HepG2 (cell line): ENCODE results near the gene CUL9. TPM values are rescaled to one million over a fixed set of nuclear protein-coding genes. Genes with fewer than 3 reads are reported as not detected.

Source experiments
- CBX1 ChIP-seq: IDR thresholded peaks from one replicate; pipeline ENCODE4 v1.6.1; 2016; ENCODE audit warnings: antibody characterized with exemption, low read depth
- ETV5 ChIP-seq: IDR thresholded peaks from 2 replicates; pipeline ENCODE4 v1.6.1; 2018; ENCODE audit warnings: missing biosample characterization, missing genetic modification reagents, inconsistent platforms, borderline replicate concordance
- HDAC6 ChIP-seq: fragments of 200-600 bp; sonication (generic); IDR thresholded peaks from 2 replicates; pipeline ENCODE4 v1.7.0; 2017; ENCODE audit warnings: mild to moderate bottlenecking, antibody characterized with exemption, low read length, low read depth
- HES4 ChIP-seq: sonication (generic); formaldehyde crosslinking; IDR thresholded peaks from 2 replicates; pipeline ENCODE4 v1.9.0; 2021; ENCODE audit warnings: mild to moderate bottlenecking, missing genetic modification reagents, borderline replicate concordance
- JUND ChIP-seq: sonication (generic); formaldehyde crosslinking; IDR thresholded peaks from 2 replicates; pipeline ENCODE4 v1.8.0; 2022; ENCODE audit warnings: mild to moderate bottlenecking, missing genetic modification reagents
- KAT2B ChIP-seq: fragments of 150-350 bp; IDR thresholded peaks from 2 replicates; pipeline ENCODE4 v1.6.1; 2014; ENCODE audit warnings: low read depth, low read length, borderline replicate concordance
- PAWR ChIP-seq: sonication (generic); formaldehyde crosslinking; IDR thresholded peaks from 2 replicates; pipeline ENCODE4 v1.4.0; 2020; ENCODE audit warnings: missing genetic modification reagents, mild to moderate bottlenecking, borderline replicate concordance
- RXRB ChIP-seq: IDR thresholded peaks from 2 replicates; pipeline ENCODE4 v1.6.1; 2016; ENCODE audit warnings: borderline replicate concordance, missing genetic modification reagents, missing compliant biosample characterization
- SALL2 ChIP-seq: sonication (generic); formaldehyde crosslinking; IDR thresholded peaks from 2 replicates; pipeline ENCODE4 v1.8.1; 2023; ENCODE audit warnings: mild to moderate bottlenecking, missing genetic modification reagents, inconsistent platforms
- SRSF9 ChIP-seq: fragments of 200-400 bp; formaldehyde crosslinking; IDR thresholded peaks from 2 replicates; pipeline ENCODE4 v1.6.1; 2018; ENCODE audit warnings: borderline replicate concordance, mild to moderate bottlenecking, low read depth, low read length; ENCODE audit not compliant: insufficient read depth, poor library complexity, severe bottlenecking
- ZNF383 ChIP-seq: sonication (generic); formaldehyde crosslinking; IDR thresholded peaks from 2 replicates; pipeline ENCODE4 v1.4.0; 2020; ENCODE audit warnings: missing genetic modification reagents, mild to moderate bottlenecking, borderline replicate concordance
- ZNF605 ChIP-seq: sonication (generic); formaldehyde crosslinking; IDR thresholded peaks from 2 replicates; pipeline ENCODE4 v1.8.0; 2022; ENCODE audit warnings: mild to moderate bottlenecking, missing genetic modification reagents
- ZSCAN9 ChIP-seq: IDR thresholded peaks from 2 replicates; pipeline ENCODE4 v1.6.1; 2016; ENCODE audit warnings: borderline replicate concordance
- polyA plus RNA-seq, 8 experiments: library from polyadenylated mRNA; depleted of rRNA in 3 of 8; stranded (reverse) in 7 of 8; unstranded in 1 of 8; fragments of >200 nt; fragmentation: Illumina TruSeq in 4 of 8; extraction: Trizol in 4 of 8; gene quantifications; 2 replicates each; pipeline versions ENCODE4 v1.2.1 to v1.2.3, GENCODE V29; 2011 to 2016; ENCODE audit warnings: low read depth in 4 of 8, missing spikeins in 1 of 8, mixed read lengths in 1 of 8; ENCODE audit not compliant: insufficient read depth in 1 of 8
- total RNA-seq, 5 experiments: library from RNA; depleted of rRNA; stranded (reverse); fragments of >200 nt; fragmentation: Illumina TruSeq; extraction: Trizol; gene quantifications; 2 replicates each; pipeline ENCODE4 v1.2.3, GENCODE V29; 2016; ENCODE audit warnings: low read depth in 1 of 5
- TF ChIP-seq, protein P1 (sequence below): sonication (generic); formaldehyde crosslinking; IDR thresholded peaks from 2 replicates; pipeline ENCODE4 v1.8.0; 2022; ENCODE audit warnings: missing genetic modification reagents, mild to moderate bottlenecking, borderline replicate concordance
- TF ChIP-seq, protein P2 (sequence below): sonication (generic); formaldehyde crosslinking; conservative IDR thresholded peaks from 2 replicates; pipeline ENCODE4 v1.5.0; 2020; ENCODE audit warnings: missing genetic modification reagents
- TF ChIP-seq, protein P3 (sequence below): sonication (generic); formaldehyde crosslinking; IDR thresholded peaks from 2 replicates; pipeline ENCODE4 v1.4.0; 2020; ENCODE audit warnings: missing genetic modification reagents

CUL9 gene
- total and polyA plus RNA-seq, 2 of the 13 experiments (the other 11 are each of a cell fraction or from before 2014, with no cell fraction given) = 11.4 to 13.7 TPM

GRCh38 chr6:43228951-43229802 is 47.2 kb downstream of the CUL9 start, which contains the start of gene DNPH1 (continued):
- peak; percentile 44; the same call in 1 of the 2 replicates for TF ChIP-seq ZNF383 (CRISPR knock-in tag)
- 0 out of 2 replicates have a peak, but pooled peaks have one; percentile 23 for TF ChIP-seq ETV5 (CRISPR knock-in tag)
- TF ChIP-seq CBX1 = peak; percentile 84
- TF ChIP-seq SALL2 (CRISPR knock-in tag) = peak; percentile 97
- TF ChIP-seq HDAC6 = no peak
- no peak for TF ChIP-seq SRSF9
- no peak; the same call in 1 of the 2 replicates for TF ChIP-seq RXRB (CRISPR knock-in tag)
- 0 out of 2 replicates have a peak, but pooled peaks have one; percentile 25 for TF ChIP-seq JUND (CRISPR knock-in tag)
- no peak for TF ChIP-seq PAWR
- no peak for TF ChIP-seq KAT2B
- TF ChIP-seq, protein P1, sequence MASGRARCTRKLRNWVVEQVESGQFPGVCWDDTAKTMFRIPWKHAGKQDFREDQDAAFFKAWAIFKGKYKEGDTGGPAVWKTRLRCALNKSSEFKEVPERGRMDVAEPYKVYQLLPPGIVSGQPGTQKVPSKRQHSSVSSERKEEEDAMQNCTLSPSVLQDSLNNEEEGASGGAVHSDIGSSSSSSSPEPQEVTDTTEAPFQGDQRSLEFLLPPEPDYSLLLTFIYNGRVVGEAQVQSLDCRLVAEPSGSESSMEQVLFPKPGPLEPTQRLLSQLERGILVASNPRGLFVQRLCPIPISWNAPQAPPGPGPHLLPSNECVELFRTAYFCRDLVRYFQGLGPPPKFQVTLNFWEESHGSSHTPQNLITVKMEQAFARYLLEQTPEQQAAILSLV (CRISPR knock-in tag) = peak; percentile 94; the same call in 1 of the 2 replicates
- TF ChIP-seq HES4 (CRISPR knock-in tag) = peak; percentile 97; the same call in 1 of the 2 replicates
- TF ChIP-seq ZSCAN9 (CRISPR knock-in tag) = peak; percentile 46; the same call in 1 of the 2 replicates
- TF ChIP-seq, protein P2, sequence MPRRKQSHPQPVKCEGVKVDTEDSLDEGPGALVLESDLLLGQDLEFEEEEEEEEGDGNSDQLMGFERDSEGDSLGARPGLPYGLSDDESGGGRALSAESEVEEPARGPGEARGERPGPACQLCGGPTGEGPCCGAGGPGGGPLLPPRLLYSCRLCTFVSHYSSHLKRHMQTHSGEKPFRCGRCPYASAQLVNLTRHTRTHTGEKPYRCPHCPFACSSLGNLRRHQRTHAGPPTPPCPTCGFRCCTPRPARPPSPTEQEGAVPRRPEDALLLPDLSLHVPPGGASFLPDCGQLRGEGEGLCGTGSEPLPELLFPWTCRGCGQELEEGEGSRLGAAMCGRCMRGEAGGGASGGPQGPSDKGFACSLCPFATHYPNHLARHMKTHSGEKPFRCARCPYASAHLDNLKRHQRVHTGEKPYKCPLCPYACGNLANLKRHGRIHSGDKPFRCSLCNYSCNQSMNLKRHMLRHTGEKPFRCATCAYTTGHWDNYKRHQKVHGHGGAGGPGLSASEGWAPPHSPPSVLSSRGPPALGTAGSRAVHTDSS = no peak; the same call in 1 of the 2 replicates
- TF ChIP-seq, protein P3, sequence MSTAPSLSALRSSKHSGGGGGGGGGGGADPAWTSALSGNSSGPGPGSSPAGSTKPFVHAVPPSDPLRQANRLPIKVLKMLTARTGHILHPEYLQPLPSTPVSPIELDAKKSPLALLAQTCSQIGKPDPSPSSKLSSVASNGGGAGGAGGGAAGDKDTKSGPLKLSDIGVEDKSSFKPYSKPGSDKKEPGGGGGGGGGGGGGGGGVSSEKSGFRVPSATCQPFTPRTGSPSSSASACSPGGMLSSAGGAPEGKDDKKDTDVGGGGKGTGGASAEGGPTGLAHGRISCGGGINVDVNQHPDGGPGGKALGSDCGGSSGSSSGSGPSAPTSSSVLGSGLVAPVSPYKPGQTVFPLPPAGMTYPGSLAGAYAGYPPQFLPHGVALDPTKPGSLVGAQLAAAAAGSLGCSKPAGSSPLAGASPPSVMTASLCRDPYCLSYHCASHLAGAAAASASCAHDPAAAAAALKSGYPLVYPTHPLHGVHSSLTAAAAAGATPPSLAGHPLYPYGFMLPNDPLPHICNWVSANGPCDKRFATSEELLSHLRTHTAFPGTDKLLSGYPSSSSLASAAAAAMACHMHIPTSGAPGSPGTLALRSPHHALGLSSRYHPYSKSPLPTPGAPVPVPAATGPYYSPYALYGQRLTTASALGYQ = peak; percentile 88
- TF ChIP-seq ZNF605 (CRISPR knock-in tag) = no peak
